ENCODE data around the gene FRS2.

- TF ChIP-seq, protein P1, sequence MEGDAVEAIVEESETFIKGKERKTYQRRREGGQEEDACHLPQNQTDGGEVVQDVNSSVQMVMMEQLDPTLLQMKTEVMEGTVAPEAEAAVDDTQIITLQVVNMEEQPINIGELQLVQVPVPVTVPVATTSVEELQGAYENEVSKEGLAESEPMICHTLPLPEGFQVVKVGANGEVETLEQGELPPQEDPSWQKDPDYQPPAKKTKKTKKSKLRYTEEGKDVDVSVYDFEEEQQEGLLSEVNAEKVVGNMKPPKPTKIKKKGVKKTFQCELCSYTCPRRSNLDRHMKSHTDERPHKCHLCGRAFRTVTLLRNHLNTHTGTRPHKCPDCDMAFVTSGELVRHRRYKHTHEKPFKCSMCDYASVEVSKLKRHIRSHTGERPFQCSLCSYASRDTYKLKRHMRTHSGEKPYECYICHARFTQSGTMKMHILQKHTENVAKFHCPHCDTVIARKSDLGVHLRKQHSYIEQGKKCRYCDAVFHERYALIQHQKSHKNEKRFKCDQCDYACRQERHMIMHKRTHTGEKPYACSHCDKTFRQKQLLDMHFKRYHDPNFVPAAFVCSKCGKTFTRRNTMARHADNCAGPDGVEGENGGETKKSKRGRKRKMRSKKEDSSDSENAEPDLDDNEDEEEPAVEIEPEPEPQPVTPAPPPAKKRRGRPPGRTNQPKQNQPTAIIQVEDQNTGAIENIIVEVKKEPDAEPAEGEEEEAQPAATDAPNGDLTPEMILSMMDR (IDR thresholded peaks at IDR 0.05) = no peak
- TF ChIP-seq POLR2AphosphoS5 (IDR thresholded peaks at IDR 0.05) (no peak), EP300 (IDR thresholded peaks at IDR 0.05) (no peak)
Measured at GRCh38 chr12:69519871-69520270, 49.7 kb downstream of the FRS2 start.

All from suprapubic skin (tissue), 4 donors.